Mesenchymal stem cell (in vitro differentiated cells and primary cell): ENCODE measurements around the gene C20orf96.
A peak's percentile ranks its signal among the peaks of the same experiment; 100 is the strongest.

ENCODE experiments used
- DNase-seq: peaks from one replicate; pipeline ENCODE4 v3.0.0-alpha.2; 2013
- H2AFZ ChIP-seq: one replicate; pipeline ENCODE4 v1.6.1; 2013; ENCODE audit warnings: low read depth, mild to moderate bottlenecking, control low read depth, inconsistent platforms, low read length, moderate library complexity
- H2AK5ac ChIP-seq: 2 replicates; pipeline ENCODE4 v1.6.1; 2013; ENCODE audit warnings: low read length, moderate library complexity, mild to moderate bottlenecking, inconsistent platforms; ENCODE audit not compliant: severe bottlenecking
- H2BK120ac ChIP-seq: one replicate; pipeline ENCODE4 v1.6.1; 2013; ENCODE audit warnings: low read depth, mild to moderate bottlenecking, inconsistent platforms, low read length, moderate library complexity
- H2BK12ac ChIP-seq, 2 experiments: one replicate each; pipeline ENCODE4 v1.6.1; 2013; ENCODE audit warnings: inconsistent platforms in 2 of 2, low read length in 2 of 2, mild to moderate bottlenecking in 2 of 2, moderate library complexity in 2 of 2, control low read depth in 1 of 2
- H2BK15ac ChIP-seq: one replicate; pipeline ENCODE4 v1.6.1; 2013; ENCODE audit warnings: mild to moderate bottlenecking, low read depth, inconsistent platforms; ENCODE audit not compliant: poor library complexity, severe bottlenecking
- H2BK5ac ChIP-seq: 2 replicates; pipeline ENCODE4 v1.6.1; 2013; ENCODE audit warnings: low read depth, mild to moderate bottlenecking, low read length, control low read depth, inconsistent platforms; ENCODE audit not compliant: poor library complexity, severe bottlenecking
- H3K14ac ChIP-seq, 2 experiments: one replicate each; pipeline ENCODE4 v1.6.1; 2013; ENCODE audit warnings: inconsistent platforms in 2 of 2, low read length in 2 of 2, control low read depth in 1 of 2, mild to moderate bottlenecking in 1 of 2, moderate library complexity in 1 of 2
- H3K18ac ChIP-seq, 2 experiments: one replicate each; pipeline ENCODE4 v1.6.1; 2013; ENCODE audit warnings: inconsistent platforms in 2 of 2, low read length in 2 of 2, control low read depth in 1 of 2, low read depth in 1 of 2, mild to moderate bottlenecking in 1 of 2
- H3K23ac ChIP-seq, 2 experiments: one replicate each; pipeline ENCODE4 v1.6.1; 2013; ENCODE audit warnings: inconsistent platforms in 2 of 2, low read length in 2 of 2, mild to moderate bottlenecking in 2 of 2, moderate library complexity in 2 of 2, control low read depth in 1 of 2
- H3K27ac ChIP-seq: 2 replicates; pipeline ENCODE4 v1.5.1; 2013; ENCODE audit warnings: mild to moderate bottlenecking, moderate library complexity, low read length, control low read depth, inconsistent platforms; ENCODE audit not compliant: poor library complexity, severe bottlenecking
- H3K27me3 ChIP-seq, 2 experiments: 2 replicates each; pipeline versions ENCODE4 v1.6.1 to v1.7.0; 2013; ENCODE audit warnings: low read length in 2 of 2, mild to moderate bottlenecking in 2 of 2, moderate library complexity in 2 of 2, control low read depth in 1 of 2, inconsistent platforms in 1 of 2; ENCODE audit not compliant: control insufficient read depth in 1 of 2, insufficient read depth in 1 of 2
- H3K36me3 ChIP-seq, 2 experiments: 2 replicates each; pipeline versions ENCODE4 v1.6.1 to v1.7.0; 2013; ENCODE audit warnings: low read length in 2 of 2, control low read depth in 1 of 2, inconsistent platforms in 1 of 2, low read depth in 1 of 2, mild to moderate bottlenecking in 1 of 2; ENCODE audit not compliant: insufficient read depth in 2 of 2, control insufficient read depth in 1 of 2
- H3K4ac ChIP-seq, 2 experiments: one replicate each; pipeline ENCODE4 v1.6.1; 2013; ENCODE audit warnings: inconsistent platforms in 2 of 2, low read length in 2 of 2, mild to moderate bottlenecking in 2 of 2, moderate library complexity in 2 of 2, control low read depth in 1 of 2, low read depth in 1 of 2
- H3K4me1 ChIP-seq: 2 replicates; pipeline ENCODE4 v1.6.1; 2013; ENCODE audit warnings: low read depth, low read length, control low read depth; ENCODE audit not compliant: control insufficient read depth, insufficient read depth
- H3K4me2 ChIP-seq: 2 replicates; pipeline ENCODE4 v1.6.1; 2013; ENCODE audit warnings: low read length, mild to moderate bottlenecking, inconsistent platforms; ENCODE audit not compliant: poor library complexity, severe bottlenecking
- H3K4me3 ChIP-seq, 2 experiments: 2 replicates each; pipeline versions ENCODE4 v1.5.1 to v1.7.0; 2013; ENCODE audit warnings: low read length in 2 of 2, mild to moderate bottlenecking in 2 of 2, control low read depth in 1 of 2, low read depth in 1 of 2; ENCODE audit not compliant: insufficient read depth in 1 of 2
- H3K79me1 ChIP-seq: replicated peaks from 2 replicates; pipeline ENCODE4 v1.6.1; 2013; ENCODE audit warnings: mild to moderate bottlenecking, control low read depth, low read length, inconsistent platforms; ENCODE audit not compliant: poor library complexity, severe bottlenecking
- H3K9ac ChIP-seq: 2 replicates; pipeline ENCODE4 v1.7.0; 2013; ENCODE audit warnings: mild to moderate bottlenecking, low read length, moderate library complexity
- H3K9me3 ChIP-seq: 2 replicates; pipeline ENCODE4 v1.7.0; 2013; ENCODE audit warnings: mild to moderate bottlenecking, low read length; ENCODE audit not compliant: control insufficient read depth
- H4K8ac ChIP-seq: one replicate; pipeline ENCODE4 v1.6.1; 2013; ENCODE audit warnings: inconsistent platforms, mild to moderate bottlenecking, low read length, moderate library complexity
- H4K91ac ChIP-seq: one replicate; pipeline ENCODE4 v1.6.1; 2013; ENCODE audit warnings: mild to moderate bottlenecking, low read length, inconsistent platforms
- WGBS: methylation state at CpG from one replicate; pipeline ENCODE4 v1.1.7; 2013; ENCODE audit warnings: mixed read lengths; 5-methylcytosine and 5-hydroxymethylcytosine counted together

The C20orf96 gene

DNA sequence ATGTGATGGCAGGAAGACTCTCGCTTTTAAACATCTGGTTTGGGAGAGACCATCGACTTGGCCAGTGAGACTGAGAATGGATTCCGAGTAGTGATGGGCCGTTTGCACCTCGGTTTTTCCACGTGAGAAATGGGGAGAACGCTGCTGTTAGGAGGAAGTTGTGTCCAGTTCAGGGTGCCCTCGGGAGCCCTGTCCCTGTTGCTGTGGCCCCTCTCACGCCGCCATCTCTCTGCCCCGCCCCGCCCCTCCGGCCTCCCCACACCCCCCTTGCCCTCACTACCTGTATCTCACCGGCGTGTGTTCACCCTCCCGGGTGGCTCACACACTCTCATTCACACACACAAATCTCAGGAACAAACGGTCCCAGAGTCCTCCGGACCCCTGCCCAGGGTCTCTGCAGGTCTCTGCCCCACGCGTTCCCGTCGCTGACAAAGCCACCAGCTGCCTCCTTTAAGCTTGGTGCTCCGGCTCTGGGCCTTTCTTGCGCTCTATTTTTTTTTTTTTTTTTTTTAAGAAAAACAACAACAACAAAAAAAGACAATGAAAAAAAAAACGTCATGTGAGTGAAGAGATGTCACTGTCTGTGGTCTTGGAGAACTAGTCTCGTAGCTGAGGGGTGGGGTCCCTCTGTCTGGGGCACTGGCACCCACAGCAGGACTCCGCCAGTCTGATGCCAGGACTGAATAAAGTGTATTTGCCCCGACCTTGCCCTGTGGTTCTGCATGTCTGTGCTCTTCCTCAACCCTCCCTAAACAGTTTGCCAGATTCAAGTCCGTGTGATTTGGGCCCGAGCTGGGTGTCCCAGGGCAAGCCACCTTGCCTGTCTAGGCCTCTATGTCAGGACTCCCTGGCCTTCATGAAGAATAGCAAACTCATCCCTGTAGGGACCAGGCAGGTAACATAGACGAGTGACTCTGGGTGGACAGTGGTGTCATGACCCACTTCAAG is 37.8 kb upstream of the C20orf96 start:
- Histone ChIP-seq H3K18ac (peak overlapping the region in 1 of 2 experiments; percentile 75), H2BK12ac (peak overlapping the region in 1 of 2 experiments; percentile 37), H4K8ac (peak overlapping the region; percentile 1), H3K79me1 (peaks cover 7% of the 10 kb centered on the region), H2BK5ac (no peak overlapping the region), H2AK5ac (no peak overlapping the region), H3K4me1 (peaks cover 31% of the 10 kb centered on the region), H3K23ac (peak overlapping the region in 1 of 2 experiments; percentile 75), H2AFZ (no peak overlapping the region), H4K91ac (no peak overlapping the region), H3K9me3 (no peaks in the 10 kb centered on the region), H3K4me3 (peak overlapping the region; percentile 88 to 96), H3K27me3 (no peaks in the 10 kb centered on the region), H3K9ac (peak overlapping the region; percentile 88), H3K14ac (peak overlapping the region in 1 of 2 experiments; percentile 87), H3K27ac (peak overlapping the region; percentile 30), H3K4ac (peak overlapping the region; percentile 60 to 71), H2BK120ac (no peak overlapping the region), H3K4me2 (peak overlapping the region; percentile 71), H3K36me3 (peaks cover 3 to 21% of the 10 kb centered on the region in 2 experiments), H2BK15ac (no peak overlapping the region)
- DNase-seq, result no peak
- WGBS, result 64% methylated on average over 28 of the region's 31 CpGs

DNA sequence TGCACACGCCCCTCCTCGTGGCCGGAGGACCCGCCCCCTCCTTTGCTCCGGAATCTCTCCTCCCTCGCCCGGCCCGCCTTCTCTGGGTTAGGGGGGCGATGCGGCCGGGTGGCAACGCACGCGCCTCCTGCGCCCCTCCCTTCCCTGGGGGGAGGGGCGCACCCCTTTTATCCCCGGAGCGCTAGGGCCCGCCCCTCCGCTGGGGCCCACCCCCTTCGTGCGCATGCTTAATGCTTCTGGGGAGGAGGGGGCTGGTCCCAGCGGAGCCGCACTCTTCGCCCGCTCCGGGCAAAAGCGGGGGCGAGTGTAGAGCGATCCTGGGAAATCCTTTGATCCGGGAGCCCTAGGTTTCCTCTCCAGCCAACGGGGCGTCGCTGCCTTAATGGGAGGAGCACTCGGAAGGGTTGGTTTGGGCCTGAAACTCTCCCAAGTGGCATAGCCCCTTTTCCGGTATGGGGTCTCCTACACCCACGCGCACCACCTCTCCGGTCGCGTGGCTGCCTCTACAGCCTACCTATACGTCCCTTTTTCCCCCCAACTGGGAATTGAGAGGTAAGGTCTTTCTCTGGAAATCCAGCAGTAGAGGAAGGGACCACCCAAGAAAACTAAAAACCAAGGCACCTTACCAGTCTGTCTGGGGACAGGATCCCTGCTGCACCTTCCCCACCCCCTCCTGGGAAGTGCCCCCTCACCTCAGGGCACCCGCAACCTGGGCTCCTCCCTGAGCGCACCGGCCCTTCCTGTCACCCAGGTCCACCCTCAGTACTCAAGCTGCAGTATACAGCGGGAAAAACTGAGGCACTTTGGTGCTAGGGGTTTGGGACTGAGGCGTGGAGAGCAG is 36.9 kb upstream of the C20orf96 start:
- peak overlapping the region in 1 of 2 experiments; percentile 61 for H3K14ac ChIP-seq
- peak overlapping the region in 1 of 2 experiments; percentile 37 for H2BK12ac ChIP-seq
- peaks cover 7% of the 10 kb centered on the region for H3K79me1 ChIP-seq
- no peaks in the 10 kb centered on the region for H3K9me3 ChIP-seq
- peaks cover 31% of the 10 kb centered on the region for H3K4me1 ChIP-seq
- H2BK15ac ChIP-seq, result no peak overlapping the region
- H2BK5ac ChIP-seq, result peak overlapping the region; percentile 87
- H3K9ac ChIP-seq, result peak overlapping the region; percentile 88
- H2AFZ ChIP-seq, result no peak overlapping the region
- H3K18ac ChIP-seq, result peak overlapping the region in 1 of 2 experiments; percentile 75
- no peak overlapping the region for H2AK5ac ChIP-seq
- H3K27me3 ChIP-seq, result no peaks in the 10 kb centered on the region
- peak overlapping the region; percentile 91 for H4K91ac ChIP-seq
- peak overlapping the region; percentile 71 for H3K4me2 ChIP-seq
- peaks cover 3 to 18% of the 10 kb centered on the region in 2 experiments for H3K36me3 ChIP-seq
- peak overlapping the region; percentile 97 for H2BK120ac ChIP-seq
- 3% methylated on average over 41 of the region's 47 CpGs for WGBS
- H3K27ac ChIP-seq, result peak overlapping the region; percentile 41
- peak overlapping the region; percentile 60 to 71 for H3K4ac ChIP-seq
- no peak overlapping the region for H4K8ac ChIP-seq
- DNase-seq, result peak; percentile 94
- H3K23ac ChIP-seq, result peak overlapping the region in 1 of 2 experiments; percentile 75
- H3K4me3 ChIP-seq, result peak overlapping the region; percentile 88 to 96

DNA sequence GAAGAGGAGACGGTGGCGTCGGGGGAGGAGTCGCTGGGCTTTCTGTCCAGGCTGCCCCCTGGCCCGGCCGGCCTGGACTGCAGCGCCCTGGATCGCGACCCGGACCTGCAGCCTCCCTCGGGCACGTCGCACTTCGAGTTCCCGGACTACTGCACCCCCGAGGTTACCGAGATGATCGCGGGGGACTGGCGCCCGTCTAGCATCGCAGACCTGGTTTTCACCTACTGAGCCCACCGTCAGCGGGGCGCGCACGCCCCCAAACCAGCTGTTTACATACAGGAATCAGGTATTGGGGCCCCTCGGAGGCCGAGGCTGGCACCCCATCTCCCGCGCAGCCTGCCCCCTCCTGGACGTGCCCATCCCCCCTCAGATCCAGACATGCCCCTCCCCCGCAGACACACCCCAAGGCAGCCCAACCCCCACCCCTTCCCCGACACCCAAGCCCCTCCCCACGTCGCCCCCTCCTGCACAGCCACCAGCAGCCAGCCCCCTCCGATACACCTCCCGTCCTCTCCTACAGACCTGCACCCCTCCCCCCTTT is 36.2 kb upstream of the C20orf96 start:
- Histone ChIP-seq H3K18ac (peak overlapping the region; percentile 91 to 98), H2BK120ac (peak overlapping the region; percentile 97), H2BK12ac (peak overlapping the region; percentile 82 to 92), H3K79me1 (peaks cover 7% of the 10 kb centered on the region), H2AFZ (no peak overlapping the region), H4K8ac (peak overlapping the region; percentile 66), H3K4me2 (peak overlapping the region; percentile 71), H3K14ac (peak overlapping the region; percentile 1 to 99), H3K4ac (peak overlapping the region; percentile 92 to 100), H4K91ac (peak overlapping the region; percentile 91), H3K9ac (peak overlapping the region; percentile 88), H3K36me3 (peaks cover 3 to 18% of the 10 kb centered on the region in 2 experiments), H3K9me3 (no peaks in the 10 kb centered on the region), H2BK15ac (peak overlapping the region; percentile 90), H3K27me3 (no peaks in the 10 kb centered on the region), H3K27ac (peak overlapping the region; percentile 84), H3K23ac (peak overlapping the region; percentile 1 to 66), H2AK5ac (no peak overlapping the region), H3K4me3 (peak overlapping the region; percentile 88 to 96), H3K4me1 (peaks cover 31% of the 10 kb centered on the region), H2BK5ac (peak overlapping the region; percentile 87)
- WGBS, result 1% methylated on average over 38 of the region's 38 CpGs
- peak; percentile 47 for DNase-seq
